GM23338 (cell line): ENCODE data around the gene UBAC2. TPM values are rescaled to one million over a fixed set of nuclear protein-coding genes. Genes with fewer than 3 reads are reported as not detected.

Source experiments
- ATAC-seq: fragments of 200-7000 bp; cut with Tn5 transposase; 3 replicates; pipeline ENCODE4 v1.9.1; 2020
- DNase-seq: peaks from one replicate; pipeline ENCODE4 v3.0.0-alpha.2; 2015; ENCODE audit warnings: low spot score
- H2AFZ ChIP-seq: fragments of 200-600 bp; sonication (generic); 2 replicates; pipeline ENCODE4 v1.8.0; 2016; ENCODE audit warnings: antibody characterized with exemption, mild to moderate bottlenecking, moderate library complexity
- H3F3A ChIP-seq: fragments of 200-600 bp; sonication (generic); replicated peaks from 2 replicates; pipeline ENCODE4 v1.8.0; 2017; ENCODE audit warnings: antibody characterized with exemption, mixed run types, low read depth
- H3K27ac ChIP-seq: fragments of 200-600 bp; sonication (generic); 2 replicates; pipeline ENCODE4 v1.6.1; 2016; ENCODE audit warnings: low read depth
- H3K27me3 ChIP-seq: fragments of 200-600 bp; sonication (generic); 2 replicates; pipeline ENCODE4 v1.8.0; 2016; ENCODE audit warnings: mild to moderate bottlenecking, mixed run types, moderate library complexity; ENCODE audit not compliant: insufficient read depth
- H3K36me3 ChIP-seq: fragments of 200-600 bp; sonication (generic); 2 replicates; pipeline ENCODE4 v1.8.0; 2016; ENCODE audit warnings: mild to moderate bottlenecking; ENCODE audit not compliant: insufficient read depth
- H3K4me1 ChIP-seq: fragments of 200-600 bp; sonication (generic); 2 replicates; pipeline ENCODE4 v1.8.0; 2016; ENCODE audit warnings: mild to moderate bottlenecking, moderate library complexity; ENCODE audit not compliant: insufficient read depth
- H3K4me2 ChIP-seq: fragments of 200-600 bp; sonication (generic); 2 replicates; pipeline ENCODE4 v1.7.1; 2017; ENCODE audit warnings: mixed run types
- H3K4me3 ChIP-seq: fragments of 200-600 bp; sonication (generic); 2 replicates; pipeline ENCODE4 v1.6.1; 2016; ENCODE audit warnings: mixed run types
- H3K79me2 ChIP-seq: fragments of 200-600 bp; sonication (generic); replicated peaks from 2 replicates; pipeline ENCODE4 v1.8.0; 2017; ENCODE audit warnings: mild to moderate bottlenecking; ENCODE audit not compliant: insufficient read depth
- H3K9me2 ChIP-seq: fragments of 200-600 bp; sonication (generic); 2 replicates; pipeline ENCODE4 v1.8.0; 2017; ENCODE audit not compliant: insufficient read depth
- H4K20me1 ChIP-seq: fragments of 200-600 bp; sonication (generic); replicated peaks from 2 replicates; pipeline ENCODE4 v1.8.0; 2017; ENCODE audit warnings: mild to moderate bottlenecking; ENCODE audit not compliant: insufficient read depth
- H3K27ac Mint-ChIP-seq: 2 replicates; pipeline ENCODE4 v1.8.0; 2020; ENCODE audit warnings: inconsistent platforms, mild to moderate bottlenecking, moderate library complexity, mixed read lengths
- H3K27me3 Mint-ChIP-seq: 3 replicates; pipeline ENCODE4 v1.8.0; 2022; ENCODE audit warnings: low read depth, mild to moderate bottlenecking, moderate library complexity, mixed read lengths, inconsistent platforms; ENCODE audit not compliant: insufficient read depth, poor library complexity
- H3K36me3 Mint-ChIP-seq: 3 replicates; pipeline ENCODE4 v1.8.0; 2021; ENCODE audit warnings: low read depth, mild to moderate bottlenecking, inconsistent platforms, moderate library complexity, mixed read lengths
- H3K4me1 Mint-ChIP-seq: 3 replicates; pipeline ENCODE4 v1.8.0; 2020; ENCODE audit warnings: mild to moderate bottlenecking, inconsistent platforms, mixed read lengths
- H3K4me3 Mint-ChIP-seq: 3 replicates; pipeline ENCODE4 v1.8.0; 2021; ENCODE audit warnings: moderate library complexity, mild to moderate bottlenecking, inconsistent platforms, mixed read lengths
- H3K9me3 Mint-ChIP-seq: 3 replicates; pipeline ENCODE4 v1.8.0; 2020; ENCODE audit warnings: moderate library complexity, mild to moderate bottlenecking, inconsistent platforms, mixed read lengths
- CREB1 ChIP-seq: fragments of 250-450 bp; sonication (Bioruptor Pico); IDR thresholded peaks from 2 replicates; pipeline ENCODE4 v1.5.0; 2020; ENCODE audit warnings: low read depth, mild to moderate bottlenecking, moderate library complexity
- CTCF ChIP-seq, 2 experiments: fragments of 200-600 bp in 1 of 2; sonication (generic) in 1 of 2; conservative IDR thresholded peaks; 2 replicates each; pipeline versions ENCODE4 v1.5.1 to v1.6.1; 2016 to 2017; ENCODE audit warnings: antibody characterized with exemption in 2 of 2, low read depth in 2 of 2, mild to moderate bottlenecking in 2 of 2, moderate library complexity in 1 of 2
- ETS1 ChIP-seq: IDR thresholded peaks from 2 replicates; pipeline ENCODE4 v1.6.1; 2016; ENCODE audit warnings: antibody characterized with exemption
- EZH2 ChIP-seq: fragments of 200-600 bp; sonication (generic); IDR thresholded peaks from one replicate; pipeline ENCODE4 v1.8.0; 2017; ENCODE audit warnings: antibody characterized with exemption, mild to moderate bottlenecking, low read depth; ENCODE audit not compliant: unreplicated experiment
- EZH2phosphoT487 ChIP-seq: fragments of 200-600 bp; sonication (generic); IDR thresholded peaks from one replicate; pipeline ENCODE4 v1.8.1; 2018; ENCODE audit warnings: antibody characterized with exemption; ENCODE audit not compliant: unreplicated experiment
- JUNB ChIP-seq: IDR thresholded peaks from one replicate; pipeline ENCODE4 v1.6.1; 2016; ENCODE audit warnings: antibody characterized with exemption; ENCODE audit not compliant: unreplicated experiment
- NANOG ChIP-seq: IDR thresholded peaks from 2 replicates; pipeline ENCODE4 v1.6.1; 2016; ENCODE audit warnings: antibody characterized with exemption, borderline replicate concordance
- POLR2AphosphoS5 ChIP-seq: IDR thresholded peaks from 2 replicates; pipeline ENCODE4 v1.6.1; 2016; ENCODE audit warnings: antibody characterized with exemption, low read depth
- REST ChIP-seq: IDR thresholded peaks from one replicate; pipeline ENCODE4 v1.6.1; 2018; ENCODE audit warnings: antibody characterized with exemption; ENCODE audit not compliant: unreplicated experiment
- STAT1 ChIP-seq: IDR thresholded peaks from one replicate; pipeline ENCODE4 v1.6.1; 2016; ENCODE audit warnings: antibody characterized with exemption; ENCODE audit not compliant: unreplicated experiment
- ZNF114 ChIP-seq: fragments of 250-450 bp; sonication (Bioruptor Pico); IDR thresholded peaks from 2 replicates; pipeline ENCODE4 v1.5.0; 2020; ENCODE audit warnings: mild to moderate bottlenecking, moderate library complexity
- ZNF331 ChIP-seq: fragments of 250-450 bp; sonication (Bioruptor Pico); IDR thresholded peaks from 2 replicates; pipeline ENCODE4 v1.5.0; 2020; ENCODE audit warnings: low read depth, mild to moderate bottlenecking, moderate library complexity
- ZNF462 ChIP-seq: fragments of 250-450 bp; sonication (Bioruptor Pico); IDR thresholded peaks from 2 replicates; pipeline ENCODE4 v1.5.0; 2020; ENCODE audit warnings: mild to moderate bottlenecking, moderate library complexity
- polyA plus RNA-seq: library from polyadenylated mRNA; unstranded; fragments of >200 nt; fragmentation: Nextera tagmentation; extraction: Ambion mirVana; gene quantifications from 2 replicates; pipeline ENCODE4 v1.2.1, GENCODE V29; 2016
- total RNA-seq: library from RNA; depleted of rRNA; stranded (reverse); fragments of >200 nt; shearing (Covaris generic); gene quantifications from 2 replicates; pipeline ENCODE4 v1.2.3, GENCODE V29; 2014

UBAC2 gene
- total and polyA plus RNA-seq, 2 experiments from 2014 or later, result 37.9 to 76.9 TPM

- H3K4me1 Mint-ChIP-seq, result peaks cover 17% of the 10 kb centered on the region
- peaks cover 6% of the 10 kb centered on the region for H3K27me3 Mint-ChIP-seq
- ATAC-seq (no peak), DNase-seq (no peak)
- Histone ChIP-seq H3K4me1 (peaks cover 1% of the 10 kb centered on the region), H3K36me3 (no peaks in the 10 kb centered on the region), H4K20me1 (no peaks in the 10 kb centered on the region), H3K27me3 (no peaks in the 10 kb centered on the region), H3K4me3 (no peak overlapping the region), H3K4me2 (no peak overlapping the region), H3K27ac (no peak overlapping the region; the same call in 1 of the 2 replicates), H3F3A (0 out of 2 replicates have a peak, but pooled peaks cover 7% of the 10 kb centered on the region), H3K79me2 (no peaks in the 10 kb centered on the region), H2AFZ (no peak overlapping the region), H3K9me2 (no peaks in the 10 kb centered on the region; the same call in 1 of the 2 replicates)
- no peaks in the 10 kb centered on the region; the same call in 2 of the 3 replicates for H3K36me3 Mint-ChIP-seq
- no peaks in the 10 kb centered on the region; the same call in 2 of the 3 replicates for H3K9me3 Mint-ChIP-seq
- H3K27ac Mint-ChIP-seq, result no peak overlapping the region
- no peak for TF ChIP-seq JUNB
- TF ChIP-seq ETS1, result no peak
- no peak for TF ChIP-seq ZNF462 (CRISPR knock-in tag)
- no peak for TF ChIP-seq CREB1
- no peak for TF ChIP-seq ZNF331 (CRISPR knock-in tag)
- TF ChIP-seq POLR2AphosphoS5, result no peak
- TF ChIP-seq ZNF114, result no peak
- no peak for TF ChIP-seq EZH2phosphoT487
- no peak for TF ChIP-seq CTCF (conservative IDR thresholded peaks at IDR 0.05; ENCODE audit: low read depth in 2 of 2)
- no peak for TF ChIP-seq NANOG
- no peak for TF ChIP-seq EZH2
- no peak for TF ChIP-seq REST
- TF ChIP-seq STAT1, result no peak
- H3K4me3 Mint-ChIP-seq, result no peak overlapping the region
Observed at GRCh38 chr13:99433543-99434075, 233.0 kb downstream of the UBAC2 start.
